ENCODE results near the gene MROH2A. TPM values are rescaled to one million over a fixed set of nuclear protein-coding genes. Genes with fewer than 3 reads are reported as not detected.
A peak's percentile ranks its signal among the peaks of the same experiment; 100 is the strongest.

MROH2A gene
- total RNA-seq, 1 experiment from 2014 or later = 1.4 TPM

- Histone ChIP-seq H4K20me1 (ENCODE audit: insufficient read depth) (no peaks in the 10 kb centered on the region), H3K36me3 (ENCODE audit: low read depth) (peaks cover 32% of the 10 kb centered on the region), H3K27ac (no peak overlapping the region), H3F3A (ENCODE audit: insufficient read depth, low read depth) (peaks cover 12% of the 10 kb centered on the region), H3K4me3 (peak overlapping the region; percentile 100), H3K9me2 (ENCODE audit: insufficient read depth) (no peaks in the 10 kb centered on the region), H3K4me1 (replicated peaks; ENCODE audit: insufficient read depth) (peaks cover 32% of the 10 kb centered on the region), H3K79me2 (ENCODE audit: low read depth) (peaks cover 54% of the 10 kb centered on the region), H3K9me3 (ENCODE audit: insufficient read depth, low read depth) (no peaks in the 10 kb centered on the region), H3K27me3 (ENCODE audit: insufficient read depth, low read depth) (no peaks in the 10 kb centered on the region), H2AFZ (peak overlapping the region; percentile 97), H3K4me2 (peak overlapping the region; percentile 80)
- CTCF ChIA-PET = no interaction called here
- no peak for TF ChIP-seq EZH2 (IDR thresholded peaks at IDR 0.05; ENCODE audit: low read depth)
- TF ChIP-seq, protein P1, sequence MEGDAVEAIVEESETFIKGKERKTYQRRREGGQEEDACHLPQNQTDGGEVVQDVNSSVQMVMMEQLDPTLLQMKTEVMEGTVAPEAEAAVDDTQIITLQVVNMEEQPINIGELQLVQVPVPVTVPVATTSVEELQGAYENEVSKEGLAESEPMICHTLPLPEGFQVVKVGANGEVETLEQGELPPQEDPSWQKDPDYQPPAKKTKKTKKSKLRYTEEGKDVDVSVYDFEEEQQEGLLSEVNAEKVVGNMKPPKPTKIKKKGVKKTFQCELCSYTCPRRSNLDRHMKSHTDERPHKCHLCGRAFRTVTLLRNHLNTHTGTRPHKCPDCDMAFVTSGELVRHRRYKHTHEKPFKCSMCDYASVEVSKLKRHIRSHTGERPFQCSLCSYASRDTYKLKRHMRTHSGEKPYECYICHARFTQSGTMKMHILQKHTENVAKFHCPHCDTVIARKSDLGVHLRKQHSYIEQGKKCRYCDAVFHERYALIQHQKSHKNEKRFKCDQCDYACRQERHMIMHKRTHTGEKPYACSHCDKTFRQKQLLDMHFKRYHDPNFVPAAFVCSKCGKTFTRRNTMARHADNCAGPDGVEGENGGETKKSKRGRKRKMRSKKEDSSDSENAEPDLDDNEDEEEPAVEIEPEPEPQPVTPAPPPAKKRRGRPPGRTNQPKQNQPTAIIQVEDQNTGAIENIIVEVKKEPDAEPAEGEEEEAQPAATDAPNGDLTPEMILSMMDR (conservative IDR thresholded peaks at IDR 0.05) = no peak
- no peak for DNase-seq
- no TSS peak for BruUV-seq (replicated peaks)
- POLR2A ChIA-PET (ENCODE audit: unreplicated experiment) = no interaction called here
- intact Hi-C loops (cut with micrococcal nuclease; ENCODE audit: unreplicated experiment) = loop anchor here (2.0 to 10.0 kb wide), 4 partner anchors 121 to 1253 kb away; partner anchors contain the start of gene ARL4C
These were observed 75.7 kb downstream of the MROH2A start for GRCh38 chr2:233853883-233854240.

DNA sequence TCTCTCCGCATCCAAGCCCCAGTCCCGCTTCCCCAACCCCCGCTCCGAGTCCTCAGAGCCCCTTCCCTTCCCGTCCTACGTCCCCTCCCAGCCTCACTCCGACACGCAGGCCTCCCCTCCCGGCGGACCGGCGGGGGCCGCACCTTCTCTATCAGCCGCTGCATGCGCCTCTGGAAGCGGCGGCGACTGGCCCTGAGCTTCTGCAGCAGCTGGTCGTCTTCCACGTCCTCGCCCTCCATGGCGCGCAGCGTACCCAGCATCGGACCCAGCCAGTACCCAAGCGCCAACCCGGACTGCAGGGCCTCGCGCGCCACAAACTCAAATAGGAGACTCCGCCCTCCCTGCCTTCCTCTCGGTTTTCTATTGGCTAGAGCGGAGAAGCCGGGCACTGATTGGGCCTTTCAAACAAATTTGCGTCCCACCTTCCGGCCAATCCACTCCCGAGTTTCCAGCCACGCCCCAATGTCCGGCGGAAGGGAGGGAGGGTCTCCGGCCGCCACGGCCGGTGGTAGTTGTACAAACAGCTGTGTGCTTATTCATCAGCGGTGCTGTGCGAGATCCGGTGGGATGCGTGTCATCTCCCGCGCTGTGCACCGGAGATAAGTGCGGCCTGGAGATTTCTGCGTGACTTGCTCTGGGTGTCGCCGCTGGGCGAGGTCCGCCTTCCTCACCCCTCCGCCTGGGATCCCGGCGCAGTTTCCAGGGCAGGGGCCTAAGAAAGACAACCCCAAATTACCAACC is 76.3 kb downstream of the MROH2A start, which contains the start of gene HJURP:
TSS of gene HJURP (minus strand) at position 295 of the 741 bp plus-strand sequence. CDS start at position 260, 35 bp downstream.
- Histone ChIP-seq H3K27ac (peak within 1 kb of the TSS; percentile 21; the same call in 1 of the 2 replicates), H2AFZ (peak within 1 kb of the TSS; percentile 97), H3K79me2 (ENCODE audit: low read depth) (peaks cover 49% of the 10 kb centered on the region), H3K9me3 (ENCODE audit: insufficient read depth, low read depth) (no peaks in the 10 kb centered on the region), H3K27me3 (ENCODE audit: insufficient read depth, low read depth) (no peaks in the 10 kb centered on the region), H3K4me3 (peak within 1 kb of the TSS; percentile 100), H3K9me2 (ENCODE audit: insufficient read depth) (no peaks in the 10 kb centered on the region), H3F3A (ENCODE audit: insufficient read depth, low read depth) (peaks cover 12% of the 10 kb centered on the region), H4K20me1 (ENCODE audit: insufficient read depth) (no peaks in the 10 kb centered on the region), H3K4me2 (peak within 1 kb of the TSS; percentile 80), H3K4me1 (replicated peaks; ENCODE audit: insufficient read depth) (peaks cover 32% of the 10 kb centered on the region), H3K36me3 (ENCODE audit: low read depth) (peaks cover 26% of the 10 kb centered on the region)
- BruUV-seq (replicated peaks) = no TSS peak
- TF ChIP-seq, protein P1 (conservative IDR thresholded peaks at IDR 0.05) = no peak
- POLR2A ChIA-PET (ENCODE audit: unreplicated experiment) = interaction anchor here (0.5 to 1.0 kb wide), 5 partner anchors 120 to 1897 kb away, joined by 4 to 6 read pairs (median 5); no protein-coding TSS in a partner anchor
- CTCF ChIA-PET = no interaction called here
- peak; percentile 95 to 98 for DNase-seq
- intact Hi-C loops (cut with micrococcal nuclease; ENCODE audit: unreplicated experiment) = loop anchor here (2.0 to 10.0 kb wide), 4 partner anchors 120 to 1253 kb away; partner anchors contain the start of gene ARL4C

GRCh38 chr2:233855345-233855744 is 77.2 kb downstream of the MROH2A start:
- Histone ChIP-seq H3K27ac (no peak overlapping the region), H3K27me3 (ENCODE audit: insufficient read depth, low read depth) (no peaks in the 10 kb centered on the region), H3K9me3 (ENCODE audit: insufficient read depth, low read depth) (no peaks in the 10 kb centered on the region), H3K4me3 (peak overlapping the region; percentile 100; the same call in 1 of the 2 replicates), H3K36me3 (ENCODE audit: low read depth) (peaks cover 19% of the 10 kb centered on the region), H3F3A (ENCODE audit: insufficient read depth, low read depth) (peaks cover 12% of the 10 kb centered on the region), H3K9me2 (ENCODE audit: insufficient read depth) (no peaks in the 10 kb centered on the region), H4K20me1 (ENCODE audit: insufficient read depth) (no peaks in the 10 kb centered on the region), H2AFZ (peak overlapping the region; percentile 97), H3K79me2 (ENCODE audit: low read depth) (peaks cover 40% of the 10 kb centered on the region), H3K4me1 (replicated peaks; ENCODE audit: insufficient read depth) (peaks cover 32% of the 10 kb centered on the region), H3K4me2 (peak overlapping the region; percentile 80)
- TSS peak; percentile 84 for BruUV-seq (replicated peaks)
- CTCF ChIA-PET = no interaction called here
- POLR2A ChIA-PET (ENCODE audit: unreplicated experiment) = interaction anchor here (0.7 kb wide), 1 partner anchor 434 kb away, joined by 3 read pairs; no protein-coding TSS in a partner anchor
- intact Hi-C loops (cut with micrococcal nuclease; ENCODE audit: unreplicated experiment) = loop anchor here (2.0 to 10.0 kb wide), 2 partner anchors 119 to 279 kb away; no protein-coding TSS in a partner anchor
- DNase-seq = no peak
- no peak for TF ChIP-seq EZH2 (IDR thresholded peaks at IDR 0.05; ENCODE audit: low read depth)
- TF ChIP-seq, protein P1 (conservative IDR thresholded peaks at IDR 0.05) = no peak

All from PC-9 (cell line).